GM12874 (cell line): Measurements from ENCODE around the gene NCOA1.

Experiments
- CTCF ChIP-seq: IDR thresholded peaks from 2 replicates; pipeline ENCODE4 v1.5.1; 2011; ENCODE audit warnings: low read depth, mild to moderate bottlenecking, control low read depth, low read length, moderate library complexity; ENCODE audit not compliant: insufficient read depth

NCOA1 gene

GRCh38 chr2:24491542-24492420 is 727 bp downstream of the NCOA1 start:
- TF ChIP-seq CTCF = no peak

GRCh38 chr2:24492421-24493279 is 1.6 kb downstream of the NCOA1 start:
- TF ChIP-seq CTCF = no peak

GRCh38 chr2:24493713-24494112 is 2.7 kb downstream of the NCOA1 start:
- no peak for TF ChIP-seq CTCF

GRCh38 chr2:24494410-24494809 is 3.4 kb downstream of the NCOA1 start:
- no peak for TF ChIP-seq CTCF

GRCh38 chr2:24495451-24495850 is 4.4 kb downstream of the NCOA1 start:
- TF ChIP-seq CTCF = no peak

- TF ChIP-seq CTCF = no peak
Measured at GRCh38 chr2:24496959-24497358, 5.9 kb downstream of the NCOA1 start.

GRCh38 chr2:24497685-24498084 is 6.6 kb downstream of the NCOA1 start:
- TF ChIP-seq CTCF = no peak
